Cardiac muscle cell (in vitro differentiated cells and primary cell): ENCODE results near the gene MTHFSD. TPM values are rescaled to one million over a fixed set of nuclear protein-coding genes. Genes with fewer than 3 reads are reported as not detected.

Experiments used
- DNase-seq, 2 donors: peaks; one replicate each; pipeline versions ENCODE4 v3.0.0 to v3.0.0-alpha.2; 2010 to 2017; ENCODE audit warnings: low read depth in 1 of 2, low spot score in 1 of 2
- H3K27ac ChIP-seq: fragments of 200-600 bp; sonication (generic); 2 replicates; pipeline ENCODE4 v1.5.1; 2016
- H3K27me3 ChIP-seq: fragments of 200-600 bp; sonication (generic); 2 replicates; pipeline ENCODE4 v1.6.0; 2016; ENCODE audit warnings: control low read depth
- H3K36me3 ChIP-seq: fragments of 200-600 bp; sonication (generic); 2 replicates; pipeline ENCODE4 v1.5.1; 2016; ENCODE audit warnings: control low read depth
- H3K4me1 ChIP-seq: fragments of 200-600 bp; sonication (generic); 2 replicates; pipeline ENCODE4 v1.8.1; 2017; ENCODE audit warnings: low read depth, mild to moderate bottlenecking, mixed run types
- H3K4me3 ChIP-seq: fragments of 200-600 bp; sonication (generic); 2 replicates; pipeline ENCODE4 v1.5.1; 2016; ENCODE audit warnings: mild to moderate bottlenecking
- H3K9me3 ChIP-seq: fragments of 200-600 bp; sonication (generic); 2 replicates; pipeline ENCODE4 v1.5.1; 2017; ENCODE audit warnings: low read depth, mild to moderate bottlenecking, control low read depth
- polyA plus RNA-seq: library from polyadenylated mRNA; unstranded; fragments of >200 nt; fragmentation: Nextera tagmentation; extraction: Ambion mirVana; gene quantifications from 2 replicates; pipeline ENCODE4 v1.2.1, GENCODE V29; 2016
- total RNA-seq: library from RNA; depleted of rRNA; stranded (reverse); fragments of >200 nt; gene quantifications from 2 replicates; pipeline ENCODE4 v1.2.3, GENCODE V29; 2016
- TF ChIP-seq, protein P1 (sequence below): IDR thresholded peaks from 2 replicates; pipeline ENCODE4 v1.5.1; 2012; ENCODE audit warnings: low read depth, mild to moderate bottlenecking, low read length

Gene MTHFSD
- total and polyA plus RNA-seq, 2 experiments from 2014 or later, result 23.0 to 36.0 TPM

DNA sequence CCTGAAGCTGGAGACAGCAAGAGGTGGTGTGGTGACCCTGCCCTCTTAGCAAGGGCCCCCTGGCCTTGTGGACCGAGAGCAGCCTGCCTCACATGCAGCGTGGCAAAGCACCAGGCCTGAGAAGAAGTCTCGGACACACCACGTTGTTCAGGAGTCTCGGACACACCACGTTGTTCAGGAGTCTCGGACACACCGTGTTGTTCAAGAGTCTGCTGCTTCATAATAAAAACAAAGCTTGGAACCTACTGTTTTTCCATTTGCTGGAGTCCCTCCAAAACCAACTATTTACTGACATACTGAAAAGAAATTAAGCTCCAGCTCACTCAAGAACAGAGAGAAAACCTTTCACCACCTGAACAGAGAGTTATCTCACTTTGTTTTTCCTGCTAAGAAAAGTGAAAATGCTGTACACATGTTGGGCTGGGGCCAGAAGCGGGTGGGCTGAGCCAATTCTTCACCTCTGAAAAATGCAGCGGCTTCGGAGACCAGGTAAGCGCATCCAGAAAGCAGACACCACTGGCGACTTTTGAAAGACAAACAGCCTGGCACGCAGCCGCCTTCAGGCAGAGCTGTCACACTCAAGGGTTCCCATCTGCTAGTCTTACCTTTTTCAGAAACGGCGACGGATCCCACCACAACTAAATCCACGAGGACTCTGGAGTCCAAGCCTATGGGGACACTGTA lies 8.9 kb downstream of the MTHFSD start:
- no peaks in the 10 kb centered on the region for H3K4me1 ChIP-seq
- DNase-seq, result no peak
- no peaks in the 10 kb centered on the region for H3K9me3 ChIP-seq
- no peak overlapping the region for H3K27ac ChIP-seq
- H3K36me3 ChIP-seq, result peaks cover 10% of the 10 kb centered on the region
- no peak overlapping the region for H3K4me3 ChIP-seq
- H3K27me3 ChIP-seq, result no peaks in the 10 kb centered on the region
- TF ChIP-seq, protein P1, sequence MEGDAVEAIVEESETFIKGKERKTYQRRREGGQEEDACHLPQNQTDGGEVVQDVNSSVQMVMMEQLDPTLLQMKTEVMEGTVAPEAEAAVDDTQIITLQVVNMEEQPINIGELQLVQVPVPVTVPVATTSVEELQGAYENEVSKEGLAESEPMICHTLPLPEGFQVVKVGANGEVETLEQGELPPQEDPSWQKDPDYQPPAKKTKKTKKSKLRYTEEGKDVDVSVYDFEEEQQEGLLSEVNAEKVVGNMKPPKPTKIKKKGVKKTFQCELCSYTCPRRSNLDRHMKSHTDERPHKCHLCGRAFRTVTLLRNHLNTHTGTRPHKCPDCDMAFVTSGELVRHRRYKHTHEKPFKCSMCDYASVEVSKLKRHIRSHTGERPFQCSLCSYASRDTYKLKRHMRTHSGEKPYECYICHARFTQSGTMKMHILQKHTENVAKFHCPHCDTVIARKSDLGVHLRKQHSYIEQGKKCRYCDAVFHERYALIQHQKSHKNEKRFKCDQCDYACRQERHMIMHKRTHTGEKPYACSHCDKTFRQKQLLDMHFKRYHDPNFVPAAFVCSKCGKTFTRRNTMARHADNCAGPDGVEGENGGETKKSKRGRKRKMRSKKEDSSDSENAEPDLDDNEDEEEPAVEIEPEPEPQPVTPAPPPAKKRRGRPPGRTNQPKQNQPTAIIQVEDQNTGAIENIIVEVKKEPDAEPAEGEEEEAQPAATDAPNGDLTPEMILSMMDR, result no peak

- no peaks in the 10 kb centered on the region for H3K4me1 ChIP-seq
Measured at GRCh38 chr16:86545481-86545880, 9.6 kb downstream of the MTHFSD start.

DNA sequence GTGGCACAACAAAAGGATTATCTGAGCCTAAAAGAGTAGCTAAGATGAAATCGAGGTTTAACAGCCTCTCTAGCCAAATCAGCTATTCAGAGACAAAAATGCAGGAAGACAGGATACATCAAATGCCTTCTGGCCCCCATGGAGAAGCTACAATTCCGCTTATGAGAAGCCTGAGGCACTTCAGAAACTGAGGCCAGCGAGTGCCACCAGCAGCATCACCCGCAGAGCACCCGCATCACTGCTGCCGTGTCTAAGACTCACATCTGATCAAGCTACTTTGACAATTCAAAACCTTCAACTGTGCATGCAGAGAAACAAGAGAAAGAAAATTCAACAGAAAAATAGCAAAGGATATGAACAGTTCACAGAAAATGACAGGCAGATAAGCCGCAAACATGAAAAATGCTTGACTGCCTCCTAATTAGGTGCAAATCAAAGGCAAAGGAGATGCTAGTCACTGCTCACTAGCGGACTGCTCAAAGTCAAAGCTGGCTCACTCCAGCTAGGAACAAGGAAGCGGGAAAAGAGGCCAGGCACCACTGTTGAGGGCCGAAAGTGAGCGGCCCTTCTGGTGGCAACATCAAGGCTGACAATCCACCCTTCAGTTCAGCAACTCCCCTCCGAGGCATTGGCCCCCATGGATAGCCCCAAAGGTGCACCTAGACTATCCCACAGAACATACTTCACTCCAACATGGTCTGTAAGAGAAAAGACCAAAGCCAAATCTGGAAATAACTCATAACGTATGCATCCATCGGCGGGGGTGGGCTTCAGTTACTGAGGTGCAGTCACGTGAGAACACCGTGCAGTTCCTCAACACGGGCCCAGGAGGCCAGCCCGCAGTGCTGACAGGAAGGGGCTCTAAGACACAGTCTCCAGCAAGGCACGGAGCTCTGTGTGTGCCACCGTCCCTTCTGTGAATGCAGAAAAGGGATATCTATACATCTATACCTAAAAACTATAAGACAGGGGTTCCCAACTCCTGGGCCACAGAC lies 12.0 kb downstream of the MTHFSD start:
- Histone ChIP-seq H3K27me3 (no peaks in the 10 kb centered on the region), H3K36me3 (peaks cover 25% of the 10 kb centered on the region), H3K4me1 (no peaks in the 10 kb centered on the region), H3K9me3 (no peaks in the 10 kb centered on the region), H3K4me3 (no peak overlapping the region), H3K27ac (no peak overlapping the region)
- no peak for DNase-seq
- TF ChIP-seq, protein P1, result no peak

More at GRCh38 chr16:86545481-86545880, 9.6 kb downstream of the MTHFSD start:
- H3K36me3 ChIP-seq, result peaks cover 12% of the 10 kb centered on the region
- H3K27me3 ChIP-seq, result no peaks in the 10 kb centered on the region
- H3K27ac ChIP-seq, result no peak overlapping the region
- TF ChIP-seq, protein P1, result no peak
- no peak for DNase-seq
- H3K9me3 ChIP-seq, result no peaks in the 10 kb centered on the region
- no peak overlapping the region for H3K4me3 ChIP-seq

- no peak overlapping the region for H3K4me3 ChIP-seq
- H3K27me3 ChIP-seq, result no peaks in the 10 kb centered on the region
- H3K36me3 ChIP-seq, result peaks cover 20% of the 10 kb centered on the region
- no peak for DNase-seq
- no peaks in the 10 kb centered on the region for H3K4me1 ChIP-seq
- TF ChIP-seq, protein P1, result no peak
- no peak overlapping the region for H3K27ac ChIP-seq
- no peaks in the 10 kb centered on the region for H3K9me3 ChIP-seq
Measured at GRCh38 chr16:86541560-86541959, 13.5 kb downstream of the MTHFSD start.

DNA sequence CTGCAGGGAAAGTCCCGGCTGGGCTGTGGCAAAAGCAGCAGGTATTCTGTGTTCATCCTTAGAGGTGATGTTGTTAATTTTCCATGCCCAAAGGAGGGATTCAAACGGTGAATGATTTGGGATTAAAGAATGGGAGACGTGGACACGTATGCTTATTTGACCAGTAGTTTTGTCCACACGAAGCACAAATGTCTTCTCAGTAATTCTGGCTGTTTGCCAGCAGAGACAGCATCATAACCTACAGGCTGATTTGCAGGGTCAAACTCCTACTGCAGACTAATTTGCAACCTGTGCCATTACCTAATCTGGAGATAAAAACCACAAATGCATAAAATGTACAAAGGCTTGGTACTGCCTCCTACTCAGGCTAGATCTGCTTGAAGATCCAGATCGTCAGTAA lies 14.1 kb downstream of the MTHFSD start:
- TF ChIP-seq, protein P1, result no peak
- Histone ChIP-seq H3K4me1 (no peaks in the 10 kb centered on the region), H3K27me3 (no peaks in the 10 kb centered on the region), H3K36me3 (peaks cover 20% of the 10 kb centered on the region), H3K4me3 (no peak overlapping the region), H3K9me3 (no peaks in the 10 kb centered on the region), H3K27ac (no peak overlapping the region)
- DNase-seq, result no peak
